ENCODE results near the gene CTAG1B. TPM values are rescaled to one million over a fixed set of nuclear protein-coding genes. Genes with fewer than 3 reads are reported as not detected.
"Not testable (repeated sequence)": the region's sequence is repeated elsewhere in the genome, so short reads cannot be mapped to it uniquely, and the experiment has no call there.

The CTAG1B gene
- polyA plus RNA-seq (2011; rRNA removed), result not detected in 2 replicates
- not detected in 2 replicates for polyA minus RNA-seq (2011; rRNA and poly(A)+ RNA removed)

DNA sequence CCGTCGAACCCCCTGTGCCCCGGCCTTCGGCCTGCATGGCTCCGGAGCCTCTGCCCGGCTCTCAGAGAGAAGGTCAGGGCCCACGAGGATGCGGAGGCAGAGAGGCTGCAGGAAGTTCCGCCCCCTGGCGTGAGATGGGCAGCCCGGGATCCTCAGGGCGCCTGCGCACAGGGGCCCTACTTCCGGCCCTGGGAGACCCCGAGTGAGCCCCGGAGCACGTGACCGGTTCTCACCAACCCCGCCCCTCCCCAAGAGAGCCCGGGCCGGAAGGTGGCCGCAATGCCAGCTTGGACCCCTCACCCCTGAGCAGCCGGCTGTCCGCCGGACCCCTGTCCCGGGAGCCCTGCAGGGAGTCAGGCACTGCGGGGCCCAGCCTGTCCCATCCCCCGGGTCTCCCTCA, at the start of gene CTAG1B:
TSS of gene CTAG1B (minus strand) at position 101 of the 400 bp plus-strand sequence. CDS start at position 37, 64 bp downstream.
- POLR2A ChIA-PET, result not testable (repeated sequence)

DNA sequence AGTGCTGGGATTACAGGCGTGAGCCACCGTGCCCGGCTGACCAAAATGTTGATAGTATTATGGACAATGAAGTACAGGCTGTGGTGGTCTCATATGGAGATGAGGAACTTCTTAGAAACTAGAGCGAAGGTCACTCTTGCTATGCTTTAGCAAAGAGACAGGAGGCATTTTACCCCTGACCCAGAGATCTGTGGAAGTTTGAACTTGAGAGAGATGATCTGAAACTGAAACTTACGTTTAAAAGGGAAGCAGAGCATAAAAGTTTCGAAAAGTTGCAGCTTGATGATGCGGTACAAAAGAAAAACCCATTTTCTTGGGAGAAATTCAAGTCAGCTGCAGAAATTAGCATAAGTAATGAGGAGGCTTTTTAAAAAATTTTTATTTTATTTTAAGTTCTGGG, 42.8 kb upstream of the CTAG1B start:
- ChIA-PET POLR2A (no interaction called here), CTCF (no interaction called here)
- no peak overlapping the region for H3K4me3 ChIP-seq (ENCODE audit: low read depth, low read length)
- TF ChIP-seq, protein P1, sequence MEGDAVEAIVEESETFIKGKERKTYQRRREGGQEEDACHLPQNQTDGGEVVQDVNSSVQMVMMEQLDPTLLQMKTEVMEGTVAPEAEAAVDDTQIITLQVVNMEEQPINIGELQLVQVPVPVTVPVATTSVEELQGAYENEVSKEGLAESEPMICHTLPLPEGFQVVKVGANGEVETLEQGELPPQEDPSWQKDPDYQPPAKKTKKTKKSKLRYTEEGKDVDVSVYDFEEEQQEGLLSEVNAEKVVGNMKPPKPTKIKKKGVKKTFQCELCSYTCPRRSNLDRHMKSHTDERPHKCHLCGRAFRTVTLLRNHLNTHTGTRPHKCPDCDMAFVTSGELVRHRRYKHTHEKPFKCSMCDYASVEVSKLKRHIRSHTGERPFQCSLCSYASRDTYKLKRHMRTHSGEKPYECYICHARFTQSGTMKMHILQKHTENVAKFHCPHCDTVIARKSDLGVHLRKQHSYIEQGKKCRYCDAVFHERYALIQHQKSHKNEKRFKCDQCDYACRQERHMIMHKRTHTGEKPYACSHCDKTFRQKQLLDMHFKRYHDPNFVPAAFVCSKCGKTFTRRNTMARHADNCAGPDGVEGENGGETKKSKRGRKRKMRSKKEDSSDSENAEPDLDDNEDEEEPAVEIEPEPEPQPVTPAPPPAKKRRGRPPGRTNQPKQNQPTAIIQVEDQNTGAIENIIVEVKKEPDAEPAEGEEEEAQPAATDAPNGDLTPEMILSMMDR (IDR thresholded peaks at IDR 0.05; ENCODE audit: insufficient read depth, low read depth, low read length), result no peak
- no peaks in the 10 kb centered on the region; the same call in 1 of the 2 replicates for H3K27me3 ChIP-seq (ENCODE audit: control insufficient read depth, insufficient read depth, low read length)
- no peak for DNase-seq (ENCODE audit: low read depth)
- H3K36me3 ChIP-seq (ENCODE audit: control insufficient read depth, insufficient read depth, low read length), result no peaks in the 10 kb centered on the region

More for the DNA sequence above, at the start of gene CTAG1B:
- H3K4me3 ChIP-seq (ENCODE audit: low read depth, low read length); H3K27me3 ChIP-seq (ENCODE audit: control insufficient read depth, insufficient read depth, low read length); DNase-seq (ENCODE audit: low read depth); H3K36me3 ChIP-seq (ENCODE audit: control insufficient read depth, insufficient read depth, low read length); CTCF ChIA-PET: not testable (repeated sequence)

DNA sequence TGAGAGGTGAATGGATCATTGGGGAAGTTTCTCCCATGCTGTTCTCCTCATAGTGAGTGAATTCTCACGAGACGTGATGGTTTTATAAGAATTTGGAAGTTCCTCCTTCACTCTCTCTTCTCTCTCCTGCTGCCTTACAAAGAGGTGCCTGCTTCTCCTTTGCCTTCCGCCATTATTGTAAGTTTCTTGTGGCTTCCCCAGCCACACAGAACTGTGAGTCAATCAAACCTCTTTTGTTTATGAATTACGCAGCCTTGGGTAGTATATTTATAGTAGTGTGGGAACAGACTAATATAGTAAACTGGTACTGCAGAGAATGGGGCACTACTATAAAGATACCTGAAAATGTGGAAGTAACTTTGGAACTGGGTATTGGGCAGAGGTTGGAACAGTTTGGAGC, 42.1 kb upstream of the CTAG1B start:
- POLR2A ChIA-PET, result no interaction called here
- H3K27me3 ChIP-seq (ENCODE audit: control insufficient read depth, insufficient read depth, low read length), result no peaks in the 10 kb centered on the region; the same call in 1 of the 2 replicates
- DNase-seq (ENCODE audit: low read depth), result no peak
- no peaks in the 10 kb centered on the region for H3K36me3 ChIP-seq (ENCODE audit: control insufficient read depth, insufficient read depth, low read length)
- no peak overlapping the region for H3K4me3 ChIP-seq (ENCODE audit: low read depth, low read length)
- CTCF ChIA-PET, result no interaction called here
- TF ChIP-seq, protein P1 (IDR thresholded peaks at IDR 0.05; ENCODE audit: insufficient read depth, low read depth, low read length), result no peak

DNA sequence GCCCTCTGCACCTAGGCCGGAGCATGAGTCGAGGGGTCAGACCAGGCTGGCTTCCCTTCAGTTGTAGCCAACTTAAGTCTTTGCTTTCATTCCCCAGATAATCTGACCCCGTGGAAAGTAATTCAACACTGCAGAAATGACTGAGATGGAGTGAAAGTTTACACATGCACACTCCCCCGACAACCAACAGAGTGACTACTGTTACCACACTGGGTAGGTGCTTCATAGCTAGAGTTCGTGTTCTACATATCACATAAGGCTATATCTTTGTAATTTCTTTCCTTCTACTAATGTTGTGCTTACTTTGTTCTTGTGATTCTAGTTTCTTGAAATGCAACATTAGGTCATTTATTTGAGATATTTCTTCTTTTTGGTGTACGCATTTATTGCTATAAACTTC, 41.5 kb upstream of the CTAG1B start:
- no peak for DNase-seq (ENCODE audit: low read depth)
- no peaks in the 10 kb centered on the region; the same call in 1 of the 2 replicates for H3K27me3 ChIP-seq (ENCODE audit: control insufficient read depth, insufficient read depth, low read length)
- no peak overlapping the region for H3K4me3 ChIP-seq (ENCODE audit: low read depth, low read length)
- no peaks in the 10 kb centered on the region for H3K36me3 ChIP-seq (ENCODE audit: control insufficient read depth, insufficient read depth, low read length)
- ChIA-PET CTCF (no interaction called here), POLR2A (no interaction called here)
- TF ChIP-seq, protein P1 (IDR thresholded peaks at IDR 0.05; ENCODE audit: insufficient read depth, low read depth, low read length), result no peak

DNA sequence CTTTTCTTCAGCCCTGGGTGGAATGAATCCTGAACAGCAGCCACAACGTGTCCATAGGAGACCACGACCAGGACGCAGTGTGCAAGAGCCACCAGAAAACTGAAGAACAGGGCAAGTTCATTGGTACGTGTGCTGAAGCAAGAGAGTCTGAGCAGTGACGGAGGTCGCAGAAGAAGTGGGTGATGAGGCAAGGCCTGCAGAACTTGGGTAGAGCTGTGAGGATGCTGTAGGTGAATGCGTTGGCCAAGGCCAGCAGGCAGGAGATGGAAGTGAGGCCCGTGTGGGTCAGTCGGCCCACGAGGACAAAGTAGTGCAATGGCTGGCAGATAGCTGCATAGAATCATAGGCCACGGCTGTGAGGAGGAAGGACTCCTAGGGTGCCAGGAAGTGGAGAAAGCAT, 39.9 kb upstream of the CTAG1B start:
- TF ChIP-seq, protein P1 (IDR thresholded peaks at IDR 0.05; ENCODE audit: insufficient read depth, low read depth, low read length), result no peak
- DNase-seq (ENCODE audit: low read depth), result no peak
- H3K27me3 ChIP-seq (ENCODE audit: control insufficient read depth, insufficient read depth, low read length), result no peaks in the 10 kb centered on the region; the same call in 1 of the 2 replicates
- ChIA-PET POLR2A (no interaction called here), CTCF (no interaction called here)
- H3K36me3 ChIP-seq (ENCODE audit: control insufficient read depth, insufficient read depth, low read length), result no peaks in the 10 kb centered on the region
- no peak overlapping the region for H3K4me3 ChIP-seq (ENCODE audit: low read depth, low read length)

DNA sequence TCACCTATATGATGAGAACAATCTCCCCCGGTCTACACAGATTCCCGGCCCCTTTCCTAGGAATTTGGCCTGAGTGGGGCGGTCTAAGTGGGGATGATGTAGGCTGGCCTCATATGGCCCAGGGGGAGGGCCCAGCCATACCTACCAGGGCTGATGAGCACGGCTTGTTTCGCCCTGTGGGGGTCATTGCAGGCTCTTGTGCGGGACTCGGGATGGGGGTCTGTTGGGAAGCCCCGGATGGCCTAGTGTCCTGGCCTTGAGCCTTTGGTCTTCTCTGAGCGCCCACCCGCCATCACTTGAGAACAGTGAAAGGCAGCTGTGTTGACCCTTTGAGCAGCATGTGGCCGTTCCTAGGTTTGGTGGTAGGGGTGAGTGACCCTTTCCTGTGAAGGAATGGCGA, 39.1 kb upstream of the CTAG1B start:
- no peaks in the 10 kb centered on the region for H3K36me3 ChIP-seq (ENCODE audit: control insufficient read depth, insufficient read depth, low read length)
- H3K4me3 ChIP-seq (ENCODE audit: low read depth, low read length), result no peak overlapping the region
- TF ChIP-seq, protein P1 (IDR thresholded peaks at IDR 0.05; ENCODE audit: insufficient read depth, low read depth, low read length), result no peak
- DNase-seq (ENCODE audit: low read depth), result no peak
- no peaks in the 10 kb centered on the region; the same call in 1 of the 2 replicates for H3K27me3 ChIP-seq (ENCODE audit: control insufficient read depth, insufficient read depth, low read length)
- ChIA-PET CTCF (no interaction called here), POLR2A (no interaction called here)
